Mesenchymal stem cell (in vitro differentiated cells and primary cell): ENCODE data around the gene NFIX.

Source experiments
- DNase-seq: peaks from one replicate; pipeline ENCODE4 v3.0.0-alpha.2; 2013
- H2AFZ ChIP-seq: one replicate; pipeline ENCODE4 v1.6.1; 2013; ENCODE audit warnings: low read depth, mild to moderate bottlenecking, control low read depth, inconsistent platforms, low read length, moderate library complexity
- H2AK5ac ChIP-seq: 2 replicates; pipeline ENCODE4 v1.6.1; 2013; ENCODE audit warnings: low read length, moderate library complexity, mild to moderate bottlenecking, inconsistent platforms; ENCODE audit not compliant: severe bottlenecking
- H2BK120ac ChIP-seq: one replicate; pipeline ENCODE4 v1.6.1; 2013; ENCODE audit warnings: low read depth, mild to moderate bottlenecking, inconsistent platforms, low read length, moderate library complexity
- H2BK12ac ChIP-seq, 2 experiments: one replicate each; pipeline ENCODE4 v1.6.1; 2013; ENCODE audit warnings: inconsistent platforms in 2 of 2, low read length in 2 of 2, mild to moderate bottlenecking in 2 of 2, moderate library complexity in 2 of 2, control low read depth in 1 of 2
- H2BK15ac ChIP-seq: one replicate; pipeline ENCODE4 v1.6.1; 2013; ENCODE audit warnings: mild to moderate bottlenecking, low read depth, inconsistent platforms; ENCODE audit not compliant: poor library complexity, severe bottlenecking
- H2BK5ac ChIP-seq: 2 replicates; pipeline ENCODE4 v1.6.1; 2013; ENCODE audit warnings: low read depth, mild to moderate bottlenecking, low read length, control low read depth, inconsistent platforms; ENCODE audit not compliant: poor library complexity, severe bottlenecking
- H3K14ac ChIP-seq, 2 experiments: one replicate each; pipeline ENCODE4 v1.6.1; 2013; ENCODE audit warnings: inconsistent platforms in 2 of 2, low read length in 2 of 2, control low read depth in 1 of 2, mild to moderate bottlenecking in 1 of 2, moderate library complexity in 1 of 2
- H3K18ac ChIP-seq, 2 experiments: one replicate each; pipeline ENCODE4 v1.6.1; 2013; ENCODE audit warnings: inconsistent platforms in 2 of 2, low read length in 2 of 2, control low read depth in 1 of 2, low read depth in 1 of 2, mild to moderate bottlenecking in 1 of 2
- H3K23ac ChIP-seq, 2 experiments: one replicate each; pipeline ENCODE4 v1.6.1; 2013; ENCODE audit warnings: inconsistent platforms in 2 of 2, low read length in 2 of 2, mild to moderate bottlenecking in 2 of 2, moderate library complexity in 2 of 2, control low read depth in 1 of 2
- H3K27ac ChIP-seq: 2 replicates; pipeline ENCODE4 v1.5.1; 2013; ENCODE audit warnings: mild to moderate bottlenecking, moderate library complexity, low read length, control low read depth, inconsistent platforms; ENCODE audit not compliant: poor library complexity, severe bottlenecking
- H3K27me3 ChIP-seq, 2 experiments: 2 replicates each; pipeline versions ENCODE4 v1.6.1 to v1.7.0; 2013; ENCODE audit warnings: low read length in 2 of 2, mild to moderate bottlenecking in 2 of 2, moderate library complexity in 2 of 2, control low read depth in 1 of 2, inconsistent platforms in 1 of 2; ENCODE audit not compliant: control insufficient read depth in 1 of 2, insufficient read depth in 1 of 2
- H3K36me3 ChIP-seq, 2 experiments: 2 replicates each; pipeline versions ENCODE4 v1.6.1 to v1.7.0; 2013; ENCODE audit warnings: low read length in 2 of 2, control low read depth in 1 of 2, inconsistent platforms in 1 of 2, low read depth in 1 of 2, mild to moderate bottlenecking in 1 of 2; ENCODE audit not compliant: insufficient read depth in 2 of 2, control insufficient read depth in 1 of 2
- H3K4ac ChIP-seq, 2 experiments: one replicate each; pipeline ENCODE4 v1.6.1; 2013; ENCODE audit warnings: inconsistent platforms in 2 of 2, low read length in 2 of 2, mild to moderate bottlenecking in 2 of 2, moderate library complexity in 2 of 2, control low read depth in 1 of 2, low read depth in 1 of 2
- H3K4me1 ChIP-seq: 2 replicates; pipeline ENCODE4 v1.6.1; 2013; ENCODE audit warnings: low read depth, low read length, control low read depth; ENCODE audit not compliant: control insufficient read depth, insufficient read depth
- H3K4me2 ChIP-seq: 2 replicates; pipeline ENCODE4 v1.6.1; 2013; ENCODE audit warnings: low read length, mild to moderate bottlenecking, inconsistent platforms; ENCODE audit not compliant: poor library complexity, severe bottlenecking
- H3K4me3 ChIP-seq, 2 experiments: 2 replicates each; pipeline versions ENCODE4 v1.5.1 to v1.7.0; 2013; ENCODE audit warnings: low read length in 2 of 2, mild to moderate bottlenecking in 2 of 2, control low read depth in 1 of 2, low read depth in 1 of 2; ENCODE audit not compliant: insufficient read depth in 1 of 2
- H3K79me1 ChIP-seq: replicated peaks from 2 replicates; pipeline ENCODE4 v1.6.1; 2013; ENCODE audit warnings: mild to moderate bottlenecking, control low read depth, low read length, inconsistent platforms; ENCODE audit not compliant: poor library complexity, severe bottlenecking
- H3K9ac ChIP-seq: 2 replicates; pipeline ENCODE4 v1.7.0; 2013; ENCODE audit warnings: mild to moderate bottlenecking, low read length, moderate library complexity
- H3K9me3 ChIP-seq: 2 replicates; pipeline ENCODE4 v1.7.0; 2013; ENCODE audit warnings: mild to moderate bottlenecking, low read length; ENCODE audit not compliant: control insufficient read depth
- H4K8ac ChIP-seq: one replicate; pipeline ENCODE4 v1.6.1; 2013; ENCODE audit warnings: inconsistent platforms, mild to moderate bottlenecking, low read length, moderate library complexity
- H4K91ac ChIP-seq: one replicate; pipeline ENCODE4 v1.6.1; 2013; ENCODE audit warnings: mild to moderate bottlenecking, low read length, inconsistent platforms
- WGBS: methylation state at CpG from one replicate; pipeline ENCODE4 v1.1.7; 2013; ENCODE audit warnings: mixed read lengths; 5-methylcytosine and 5-hydroxymethylcytosine counted together

Gene NFIX

DNA sequence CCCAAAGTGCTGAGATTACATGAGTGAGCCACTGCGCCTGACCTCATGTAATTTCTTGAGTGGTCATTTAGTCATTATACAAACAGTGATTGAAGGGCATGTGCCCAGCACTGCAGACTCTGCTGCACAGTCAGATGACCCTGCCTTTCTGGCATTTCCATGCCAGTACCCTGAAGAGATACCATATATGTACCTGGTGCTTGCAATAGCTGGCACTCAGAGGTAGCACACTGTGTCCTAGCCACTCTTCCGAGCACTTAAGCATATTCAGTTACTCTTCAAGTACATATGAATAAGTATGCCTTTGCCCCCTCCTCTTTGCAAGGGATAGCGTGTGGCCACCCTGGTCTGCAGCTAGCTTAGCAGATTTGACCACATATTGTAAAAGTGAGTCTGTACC lies 139.4 kb downstream of the NFIX start:
- Histone ChIP-seq H3K4me2 (no peak overlapping the region), H2BK12ac (no peak overlapping the region), H3K18ac (no peak overlapping the region), H3K14ac (no peak overlapping the region), H3K23ac (no peak overlapping the region), H4K8ac (no peak overlapping the region), H2AK5ac (no peak overlapping the region), H2BK120ac (no peak overlapping the region), H3K79me1 (peaks cover 47% of the 10 kb centered on the region), H3K4ac (no peak overlapping the region), H2BK5ac (no peak overlapping the region), H3K27ac (no peak overlapping the region), H2BK15ac (no peak overlapping the region), H3K4me1 (peaks cover 9% of the 10 kb centered on the region), H3K4me3 (no peak overlapping the region), H2AFZ (no peak overlapping the region), H3K36me3 (peaks cover 50 to 65% of the 10 kb centered on the region in 2 experiments), H3K27me3 (no peaks in the 10 kb centered on the region), H3K9me3 (no peaks in the 10 kb centered on the region), H3K9ac (no peak overlapping the region), H4K91ac (no peak overlapping the region)
- DNase-seq: no peak
- WGBS: 92% methylated on average over 3 of the region's 3 CpGs

DNA sequence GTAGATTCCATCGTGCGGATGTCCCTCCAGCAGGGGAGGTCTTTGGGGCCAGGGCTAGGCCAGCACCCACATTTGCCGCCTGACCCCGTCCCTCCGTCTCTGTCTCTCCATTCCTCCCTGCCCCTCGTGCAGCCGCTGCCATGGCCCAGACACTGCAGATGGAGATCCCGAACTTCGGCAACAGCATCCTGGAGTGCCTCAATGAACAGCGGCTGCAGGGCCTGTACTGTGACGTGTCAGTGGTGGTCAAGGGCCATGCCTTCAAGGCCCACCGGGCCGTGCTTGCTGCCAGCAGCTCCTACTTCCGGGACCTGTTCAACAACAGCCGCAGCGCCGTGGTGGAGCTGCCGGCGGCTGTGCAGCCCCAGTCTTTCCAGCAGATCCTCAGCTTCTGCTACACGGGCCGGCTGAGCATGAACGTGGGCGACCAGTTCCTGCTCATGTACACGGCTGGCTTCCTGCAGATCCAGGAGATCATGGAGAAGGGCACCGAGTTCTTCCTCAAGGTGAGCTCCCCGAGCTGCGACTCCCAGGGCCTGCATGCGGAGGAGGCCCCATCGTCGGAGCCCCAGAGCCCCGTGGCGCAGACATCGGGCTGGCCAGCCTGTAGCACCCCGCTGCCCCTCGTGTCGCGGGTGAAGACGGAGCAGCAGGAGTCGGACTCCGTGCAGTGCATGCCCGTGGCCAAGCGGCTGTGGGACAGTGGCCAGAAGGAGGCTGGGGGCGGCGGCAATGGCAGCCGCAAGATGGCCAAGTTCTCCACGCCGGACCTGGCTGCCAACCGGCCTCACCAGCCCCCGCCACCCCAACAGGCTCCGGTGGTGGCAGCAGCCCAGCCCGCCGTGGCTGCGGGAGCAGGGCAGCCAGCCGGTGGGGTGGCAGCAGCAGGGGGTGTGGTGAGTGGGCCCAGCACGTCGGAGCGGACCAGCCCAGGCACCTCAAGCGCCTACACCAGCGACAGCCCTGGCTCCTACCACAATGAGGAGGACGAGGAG lies 140.1 kb downstream of the NFIX start:
- H3K27ac ChIP-seq: no peak overlapping the region
- no peak overlapping the region for H4K8ac ChIP-seq
- H3K4me2 ChIP-seq: no peak overlapping the region
- peak overlapping the region; percentile 2 for H4K91ac ChIP-seq
- peaks cover 47% of the 10 kb centered on the region for H3K79me1 ChIP-seq
- H3K9me3 ChIP-seq: no peaks in the 10 kb centered on the region
- no peak for DNase-seq
- 94% methylated on average over 56 of the region's 60 CpGs for WGBS
- no peak overlapping the region for H2AFZ ChIP-seq
- no peak overlapping the region for H2BK120ac ChIP-seq
- H3K4me1 ChIP-seq: peaks cover 9% of the 10 kb centered on the region
- H3K4me3 ChIP-seq: no peak overlapping the region
- no peak overlapping the region for H3K4ac ChIP-seq
- no peak overlapping the region for H3K9ac ChIP-seq
- H3K18ac ChIP-seq: no peak overlapping the region
- peaks cover 50 to 72% of the 10 kb centered on the region in 2 experiments for H3K36me3 ChIP-seq
- no peak overlapping the region for H2BK12ac ChIP-seq
- H2BK5ac ChIP-seq: no peak overlapping the region
- no peak overlapping the region for H2BK15ac ChIP-seq
- no peak overlapping the region for H2AK5ac ChIP-seq
- H3K14ac ChIP-seq: no peak overlapping the region
- H3K27me3 ChIP-seq: no peaks in the 10 kb centered on the region
- H3K23ac ChIP-seq: no peak overlapping the region

DNA sequence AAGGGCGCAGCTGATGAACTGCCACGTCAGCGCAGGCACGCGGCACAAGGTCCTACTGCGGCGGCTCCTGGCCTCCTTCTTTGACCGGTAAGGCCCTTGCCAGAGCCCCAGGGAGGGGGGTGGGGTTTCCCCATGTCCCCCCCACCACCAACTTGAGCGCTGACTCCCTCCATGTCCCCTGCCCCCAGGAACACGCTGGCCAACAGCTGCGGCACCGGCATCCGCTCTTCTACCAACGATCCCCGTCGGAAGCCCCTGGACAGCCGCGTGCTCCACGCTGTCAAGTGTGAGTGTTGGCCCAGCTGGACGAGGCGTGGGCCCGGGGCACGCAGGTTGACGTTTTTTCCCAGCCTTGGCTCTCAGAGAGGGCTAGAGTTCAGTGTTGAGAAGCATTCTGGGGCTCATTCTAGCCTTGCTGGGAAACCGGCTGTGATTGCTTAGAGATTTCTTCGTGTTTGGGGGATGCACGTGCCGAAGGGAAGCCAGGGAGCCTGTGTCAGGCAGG lies 142.1 kb downstream of the NFIX start:
- no peak overlapping the region for H2AK5ac ChIP-seq
- H2BK12ac ChIP-seq: no peak overlapping the region
- H3K4me3 ChIP-seq: no peak overlapping the region
- H2BK15ac ChIP-seq: no peak overlapping the region
- H2BK120ac ChIP-seq: no peak overlapping the region
- no peak overlapping the region for H3K9ac ChIP-seq
- H4K91ac ChIP-seq: no peak overlapping the region
- H3K18ac ChIP-seq: no peak overlapping the region
- no peak overlapping the region for H2BK5ac ChIP-seq
- H3K36me3 ChIP-seq: peaks cover 49 to 73% of the 10 kb centered on the region in 2 experiments
- H3K4ac ChIP-seq: no peak overlapping the region
- no peak overlapping the region for H3K27ac ChIP-seq
- H3K23ac ChIP-seq: no peak overlapping the region
- peaks cover 7% of the 10 kb centered on the region for H3K4me1 ChIP-seq
- DNase-seq: no peak
- no peaks in the 10 kb centered on the region for H3K27me3 ChIP-seq
- H3K4me2 ChIP-seq: no peak overlapping the region
- no peak overlapping the region for H3K14ac ChIP-seq
- peaks cover 40% of the 10 kb centered on the region for H3K79me1 ChIP-seq
- no peak overlapping the region for H2AFZ ChIP-seq
- H3K9me3 ChIP-seq: no peaks in the 10 kb centered on the region
- WGBS: 97% methylated on average over 28 of the region's 28 CpGs
- no peak overlapping the region for H4K8ac ChIP-seq

DNA sequence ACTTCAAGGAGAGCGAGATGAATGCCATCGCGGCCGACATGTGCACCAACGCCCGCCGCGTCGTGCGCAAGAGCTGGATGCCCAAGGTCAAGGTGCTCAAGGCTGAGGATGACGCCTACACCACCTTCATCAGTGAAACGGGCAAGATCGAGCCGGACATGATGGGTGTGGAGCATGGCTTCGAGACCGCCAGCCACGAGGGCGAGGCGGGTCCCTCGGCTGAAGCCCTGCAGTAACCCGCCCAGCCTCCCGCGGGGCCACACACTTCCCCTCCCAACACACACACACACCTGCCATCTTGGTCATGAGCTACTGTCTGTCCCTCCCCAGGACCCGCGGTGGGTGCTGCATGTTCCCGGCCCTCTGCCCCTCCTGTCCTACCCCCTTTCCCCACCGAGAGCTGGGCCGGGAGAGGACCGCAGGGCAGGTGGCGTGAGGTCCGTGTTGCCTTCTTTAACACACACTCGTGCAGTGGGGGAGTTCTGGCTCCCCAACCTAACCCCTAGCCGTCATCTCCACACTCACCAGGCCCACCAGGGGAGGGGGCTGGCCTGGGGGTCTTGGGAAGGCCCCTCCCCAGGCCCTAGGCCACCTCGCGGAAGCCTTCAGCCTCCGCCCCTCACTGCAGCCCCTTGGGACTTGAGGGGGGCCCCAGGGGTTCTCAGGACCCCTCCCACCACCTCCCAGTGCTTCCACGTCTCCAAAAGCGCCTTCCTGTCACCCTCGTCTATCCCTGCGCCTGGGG lies 143.1 kb downstream of the NFIX start:
- Histone ChIP-seq H2BK15ac (no peak overlapping the region), H2BK12ac (no peak overlapping the region), H3K4me1 (peaks cover 5% of the 10 kb centered on the region), H3K27me3 (no peaks in the 10 kb centered on the region), H3K9ac (no peak overlapping the region), H2BK120ac (no peak overlapping the region), H2AK5ac (no peak overlapping the region), H2AFZ (no peak overlapping the region), H3K79me1 (peaks cover 40% of the 10 kb centered on the region), H3K4me3 (no peak overlapping the region), H3K9me3 (no peaks in the 10 kb centered on the region), H3K4ac (no peak overlapping the region), H3K18ac (no peak overlapping the region), H4K8ac (no peak overlapping the region), H3K23ac (no peak overlapping the region), H4K91ac (peak overlapping the region; percentile 19), H3K14ac (no peak overlapping the region), H3K36me3 (peaks cover 49 to 70% of the 10 kb centered on the region in 2 experiments), H3K27ac (no peak overlapping the region), H3K4me2 (no peak overlapping the region), H2BK5ac (no peak overlapping the region)
- DNase-seq: no peak
- 96% methylated on average over 40 of the region's 40 CpGs for WGBS
